GM19468 (cell line): ENCODE measurements around the gene FBLN1.

Experiments
- ATAC-seq: cut with Tn5 transposase; IDR thresholded peaks from one replicate; pipeline ENCODE4 v1.9.1; 2021; ENCODE audit warnings: mild to moderate bottlenecking, moderate library complexity, moderate number of reproducible peaks; ENCODE audit not compliant: unreplicated experiment; ENCODE audit errors: extremely low read depth

FBLN1 gene

GRCh38 chr22:45647532-45648225, 145.0 kb downstream of the FBLN1 start:
- ATAC-seq: no peak

- no peak for ATAC-seq
Measured at GRCh38 chr22:45648301-45649117, 145.8 kb downstream of the FBLN1 start.

GRCh38 chr22:45649809-45650208, 147.1 kb downstream of the FBLN1 start:
- no peak for ATAC-seq

- no peak for ATAC-seq
Measured at GRCh38 chr22:45650721-45651120, 148.0 kb downstream of the FBLN1 start.
